Measurements from ENCODE around the gene SMIM35. TPM values are rescaled to one million over a fixed set of nuclear protein-coding genes. Genes with fewer than 3 reads are reported as not detected.

The SMIM35 gene
- total RNA-seq, 1 experiment from 2014 or later, result not detected

GRCh38 chr11:118002010-118002540, 84.7 kb downstream of the SMIM35 start:
- Mint-ChIP-seq H3K9me3 (peaks cover 11% of the 10 kb centered on the region), H3K4me3 (no peak overlapping the region), H3K4me1 (peaks cover 11% of the 10 kb centered on the region), H3K27me3 (ENCODE audit: low read depth) (peaks cover 3% of the 10 kb centered on the region), H3K27ac (no peak overlapping the region), H3K36me3 (no peaks in the 10 kb centered on the region)
- TF ChIP-seq JAZF1 (CRISPR knock-in tag; IDR thresholded peaks at IDR 0.05) (no peak), EMX1 (CRISPR knock-in tag; IDR thresholded peaks at IDR 0.05) (no peak), ZNF121 (CRISPR knock-in tag; IDR thresholded peaks at IDR 0.05) (no peak), ZNF396 (CRISPR knock-in tag; IDR thresholded peaks at IDR 0.05; ENCODE audit: borderline replicate concordance) (no peak), ERG (CRISPR knock-in tag; IDR thresholded peaks at IDR 0.05) (no peak), SP1 (CRISPR knock-in tag; conservative IDR thresholded peaks at IDR 0.05) (no peak), MAX (CRISPR knock-in tag; IDR thresholded peaks at IDR 0.05) (no peak), E2F1 (CRISPR knock-in tag; IDR thresholded peaks at IDR 0.05) (no peak), GRHL2 (CRISPR knock-in tag; IDR thresholded peaks at IDR 0.05; ENCODE audit: insufficient replicate concordance, severe bottlenecking) (no peak)
- POLR2A ChIA-PET, result interaction anchor here (0.7 kb wide), 1 partner anchor 13 kb away, joined by 3 read pairs; no protein-coding TSS in a partner anchor
- DNase-seq (ENCODE audit: low spot score) (no peak), ATAC-seq (no peak)
- CTCF ChIA-PET, result interaction anchor here (0.6 to 3.5 kb wide), 9 partner anchors 13 to 424 kb away, joined by 3 to 14 read pairs (median 3); partner anchors contain the start of gene IL10RA

DNA sequence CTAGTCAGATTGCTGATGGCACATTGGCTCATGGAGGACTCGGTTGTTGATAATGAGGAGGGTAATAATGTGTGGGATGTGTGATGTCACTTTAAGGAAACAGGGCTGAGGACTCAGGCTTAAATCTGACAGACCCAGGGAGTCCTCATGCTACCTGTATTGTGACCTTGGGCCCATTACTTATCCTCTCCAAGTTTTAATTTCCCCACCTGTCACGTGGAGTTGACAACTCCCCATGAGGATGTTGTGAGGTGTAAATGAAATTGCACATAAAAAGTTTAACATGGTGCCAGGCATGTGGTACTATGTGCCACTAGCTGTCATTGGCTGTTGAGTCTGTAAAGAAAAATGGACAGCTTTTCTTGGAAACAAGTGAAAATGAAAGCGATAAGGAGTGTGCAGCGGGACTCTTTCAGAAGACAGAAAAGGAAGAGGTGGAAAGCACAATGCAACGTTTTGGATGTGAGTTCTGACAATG, 85.2 kb downstream of the SMIM35 start:
- ChIA-PET CTCF (interaction anchor here (0.6 to 3.5 kb wide), 4 partner anchors 12 to 55 kb away, joined by 3 to 14 read pairs (median 5); partner anchors contain the start of gene IL10RA), POLR2A (no interaction called here)
- TF ChIP-seq ZNF416 (CRISPR knock-in tag; IDR thresholded peaks at IDR 0.05) (no peak), ESRRA (CRISPR knock-in tag; IDR thresholded peaks at IDR 0.05; ENCODE audit: borderline replicate concordance) (no peak), TCF7 (CRISPR knock-in tag; IDR thresholded peaks at IDR 0.05; ENCODE audit: low read depth) (no peak), MAX (CRISPR knock-in tag; IDR thresholded peaks at IDR 0.05) (no peak), CREM (CRISPR knock-in tag; IDR thresholded peaks at IDR 0.05) (no peak), MYBL2 (CRISPR knock-in tag; IDR thresholded peaks at IDR 0.05) (no peak), FOXK1 (CRISPR knock-in tag; IDR thresholded peaks at IDR 0.05) (no peak), RORB (CRISPR knock-in tag; IDR thresholded peaks at IDR 0.05) (no peak), ZNF532 (CRISPR knock-in tag; IDR thresholded peaks at IDR 0.05; ENCODE audit: borderline replicate concordance) (no peak), NR3C1 (CRISPR knock-in tag; conservative IDR thresholded peaks at IDR 0.05; ENCODE audit: low read depth) (no peak), JAZF1 (CRISPR knock-in tag; IDR thresholded peaks at IDR 0.05) (no peak)
- TF ChIP-seq, protein P1, sequence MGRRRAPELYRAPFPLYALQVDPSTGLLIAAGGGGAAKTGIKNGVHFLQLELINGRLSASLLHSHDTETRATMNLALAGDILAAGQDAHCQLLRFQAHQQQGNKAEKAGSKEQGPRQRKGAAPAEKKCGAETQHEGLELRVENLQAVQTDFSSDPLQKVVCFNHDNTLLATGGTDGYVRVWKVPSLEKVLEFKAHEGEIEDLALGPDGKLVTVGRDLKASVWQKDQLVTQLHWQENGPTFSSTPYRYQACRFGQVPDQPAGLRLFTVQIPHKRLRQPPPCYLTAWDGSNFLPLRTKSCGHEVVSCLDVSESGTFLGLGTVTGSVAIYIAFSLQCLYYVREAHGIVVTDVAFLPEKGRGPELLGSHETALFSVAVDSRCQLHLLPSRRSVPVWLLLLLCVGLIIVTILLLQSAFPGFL (CRISPR knock-in tag; IDR thresholded peaks at IDR 0.05; ENCODE audit: borderline replicate concordance), result no peak
- no peak for ATAC-seq
- DNase-seq (ENCODE audit: low spot score), result no peak
- H3K4me3 Mint-ChIP-seq, result no peak overlapping the region
- no peak overlapping the region for H3K27ac Mint-ChIP-seq
- H3K36me3 Mint-ChIP-seq, result no peaks in the 10 kb centered on the region
- peaks cover 3% of the 10 kb centered on the region for H3K27me3 Mint-ChIP-seq (ENCODE audit: low read depth)
- H3K4me1 Mint-ChIP-seq, result peaks cover 11% of the 10 kb centered on the region
- H3K9me3 Mint-ChIP-seq, result peaks cover 11% of the 10 kb centered on the region
